Activated T-cell treated with anti-CD3 and anti-CD28 coated beads, Interleukin-2, amount 50 U/mL, for 1 hour (primary cell): ENCODE results near the gene PPP2R2B.

Experiments used
- DNase-seq: peaks from one replicate; pipeline ENCODE4 v3.0.0-alpha.2; 2020

Gene PPP2R2B

DNA sequence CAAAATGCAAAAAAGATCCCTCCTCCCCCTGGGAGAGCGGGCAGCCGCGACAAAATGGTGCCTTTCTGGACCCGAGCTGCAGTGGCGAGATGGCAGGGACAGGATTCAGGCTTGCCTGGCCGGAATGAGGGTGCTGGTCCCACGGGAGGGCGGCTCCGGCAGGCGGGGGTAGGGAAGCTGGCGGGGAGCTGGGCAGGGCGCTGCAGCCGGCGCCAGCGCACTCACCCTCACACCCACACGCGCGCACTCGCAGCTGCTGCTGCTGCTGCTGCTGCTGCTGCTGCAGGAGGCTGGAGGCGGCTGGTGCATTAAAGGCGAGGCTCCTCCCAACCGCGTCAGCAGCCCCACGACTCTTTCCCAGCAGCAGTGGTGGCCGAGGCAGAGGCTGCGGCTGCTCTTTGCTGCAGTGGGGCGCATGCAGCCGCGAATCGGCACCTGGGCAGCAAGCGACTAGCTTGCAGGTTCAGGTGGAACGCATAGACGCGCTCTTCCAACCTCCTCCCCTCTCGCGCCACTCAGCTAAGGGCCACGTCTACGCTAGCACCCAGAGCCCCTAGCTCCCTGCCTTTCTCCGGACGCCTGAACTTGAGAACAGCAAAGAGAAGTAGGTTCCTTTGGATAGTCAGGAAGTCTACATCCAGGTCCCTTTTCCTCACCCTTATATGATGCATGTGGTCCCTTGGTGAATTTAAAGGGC lies at the start of gene PPP2R2B:
PPP2R2B (minus strand) TSS at position 282 of the 697 bp plus-strand sequence.
- peak; percentile 54 for DNase-seq

DNA sequence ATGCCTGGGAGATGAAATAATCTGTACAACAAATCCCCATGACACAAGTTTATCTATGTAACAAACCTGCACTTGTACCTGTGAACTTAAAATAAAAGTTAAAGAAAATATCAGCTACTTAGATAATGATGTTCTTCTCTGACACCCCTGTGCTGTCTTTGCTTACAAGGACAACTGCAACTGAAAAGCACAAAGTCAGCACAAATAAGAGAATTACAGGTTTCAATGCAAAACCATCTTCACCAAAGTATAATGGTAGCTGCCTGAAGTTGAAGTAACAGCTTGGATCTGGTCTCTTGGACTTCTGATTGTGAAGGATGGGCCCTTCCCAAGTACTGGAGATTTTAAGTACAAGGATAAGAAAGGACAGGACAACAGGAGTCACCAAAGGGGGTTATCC lies 45.6 kb upstream of the PPP2R2B start:
- no peak for DNase-seq

DNA sequence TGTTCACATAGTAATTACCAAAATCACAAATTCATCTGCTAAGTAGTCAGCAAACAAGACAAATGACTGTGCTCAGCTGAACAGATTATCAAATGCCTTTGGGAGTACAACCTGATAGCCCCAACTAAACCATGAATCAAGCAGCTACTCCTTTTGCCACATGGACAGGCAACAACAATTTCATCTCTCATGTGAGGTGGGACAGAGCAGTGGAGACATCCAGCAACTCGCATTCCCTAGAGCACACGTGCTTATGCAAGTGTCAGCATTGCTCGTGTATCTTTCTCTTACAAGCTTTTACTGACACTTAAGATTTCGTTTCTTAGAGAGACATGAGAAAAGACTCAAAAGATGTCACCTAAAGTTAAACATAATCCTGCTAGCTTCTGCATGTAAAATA lies 42.7 kb upstream of the PPP2R2B start:
- DNase-seq: no peak

GRCh38 chr5:146920351-146920881 lies 41.9 kb upstream of the PPP2R2B start:
- DNase-seq: no peak

GRCh38 chr5:146919304-146919703 lies 40.7 kb upstream of the PPP2R2B start:
- no peak for DNase-seq

GRCh38 chr5:146917931-146918330 lies 39.4 kb upstream of the PPP2R2B start:
- no peak for DNase-seq

GRCh38 chr5:146912874-146913273 lies 34.3 kb upstream of the PPP2R2B start:
- no peak for DNase-seq

GRCh38 chr5:146910239-146910638 lies 31.7 kb upstream of the PPP2R2B start:
- DNase-seq: no peak

DNA sequence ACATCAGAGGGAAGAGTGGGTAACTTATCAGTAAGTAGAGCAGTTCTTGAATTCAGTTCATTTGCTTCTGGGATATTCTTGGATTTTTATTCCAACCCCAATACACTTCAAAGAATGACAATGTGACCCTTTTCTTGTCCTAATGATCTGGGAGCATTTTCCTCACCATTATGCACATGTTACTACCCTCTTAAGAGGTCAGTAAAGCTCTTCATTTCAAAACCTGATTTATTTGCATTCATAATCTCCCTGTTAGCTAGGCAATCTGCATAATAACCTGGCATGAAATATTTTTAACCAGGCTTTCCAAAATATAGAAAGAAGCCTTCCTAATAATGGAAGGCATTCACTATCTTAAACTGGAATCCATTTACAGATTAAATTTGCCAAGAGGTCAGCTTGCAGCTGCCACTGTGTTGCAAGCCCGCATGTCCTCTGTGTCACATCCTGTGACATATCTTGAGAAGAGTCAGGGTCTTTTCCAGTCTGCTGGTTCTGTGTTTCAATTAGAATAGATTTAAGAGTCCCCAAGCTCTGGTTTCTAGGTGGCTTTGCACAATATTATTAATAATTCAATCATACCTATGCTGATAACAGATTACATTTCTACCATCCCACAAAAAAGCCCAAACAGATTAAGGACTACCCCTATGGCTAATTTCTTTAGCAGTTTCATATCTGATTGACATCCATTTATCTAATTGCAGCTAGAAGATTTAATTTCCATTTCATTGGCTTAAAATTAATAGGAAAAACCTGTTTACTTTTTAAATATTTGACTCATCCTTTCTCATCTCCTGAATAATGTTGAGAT lies 30.9 kb upstream of the PPP2R2B start:
- DNase-seq: no peak

GRCh38 chr5:146906803-146907202 lies 28.2 kb upstream of the PPP2R2B start:
- DNase-seq: no peak

DNA sequence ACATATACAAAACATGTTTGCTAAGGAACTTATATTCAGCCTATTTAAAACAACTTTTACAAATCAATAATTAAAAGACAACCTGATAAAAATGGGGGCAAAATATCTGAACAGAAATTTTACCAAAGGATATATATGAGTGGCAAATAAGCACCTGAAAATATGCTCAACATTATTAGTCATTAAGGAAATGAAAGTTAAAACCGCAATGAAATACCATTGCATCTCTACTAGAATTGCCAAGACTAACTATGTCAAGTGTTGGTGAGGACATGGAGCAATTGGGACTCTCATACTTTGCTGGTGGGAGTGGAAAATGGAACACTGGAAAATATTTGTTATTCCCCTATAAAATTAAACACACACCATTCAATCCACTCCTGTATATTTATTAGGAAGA lies 26.3 kb upstream of the PPP2R2B start:
- no peak for DNase-seq

- DNase-seq: no peak
Measured at GRCh38 chr5:146903789-146904188, 25.2 kb upstream of the PPP2R2B start.

GRCh38 chr5:146902471-146902870 lies 23.9 kb upstream of the PPP2R2B start:
- no peak for DNase-seq

GRCh38 chr5:146897061-146897460 lies 18.5 kb upstream of the PPP2R2B start:
- no peak for DNase-seq

DNA sequence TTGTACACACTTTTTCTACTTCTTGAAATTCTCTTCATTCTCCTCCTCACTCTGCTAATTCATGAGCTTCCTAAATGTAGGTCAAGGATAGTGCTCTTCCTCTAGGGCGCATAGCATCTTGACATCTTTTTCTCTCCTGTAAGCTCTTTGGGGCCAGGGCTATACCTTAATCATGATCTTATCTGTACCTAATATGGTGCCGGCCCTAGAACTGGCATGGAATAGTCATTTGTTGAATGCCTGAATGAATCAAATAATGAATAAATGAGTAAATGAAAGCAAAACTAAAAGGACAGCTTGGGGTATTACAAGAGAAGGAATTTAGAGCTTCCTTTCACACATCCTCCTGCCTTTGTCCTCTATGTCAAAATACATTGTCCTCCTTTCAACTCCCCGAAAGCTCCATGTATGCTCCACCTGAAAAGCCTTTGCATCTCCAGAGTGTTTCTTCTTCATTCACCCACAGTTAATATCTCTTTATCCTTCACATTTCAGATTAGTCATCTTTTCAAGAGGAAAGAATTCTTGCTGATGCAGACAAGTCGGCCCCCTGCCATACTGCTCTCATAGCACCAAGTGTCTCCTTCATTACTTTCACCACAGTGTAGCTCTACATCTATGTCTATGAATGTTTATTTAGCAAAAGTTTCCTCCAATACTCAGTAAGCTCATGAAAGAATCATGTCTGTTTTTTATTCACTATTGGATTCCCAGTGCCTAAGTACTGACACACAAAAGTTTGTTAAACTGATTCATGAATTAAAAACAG lies 16.4 kb upstream of the PPP2R2B start:
- DNase-seq: no peak

- no peak for DNase-seq
Measured at GRCh38 chr5:146893991-146894390, 15.4 kb upstream of the PPP2R2B start.

DNA sequence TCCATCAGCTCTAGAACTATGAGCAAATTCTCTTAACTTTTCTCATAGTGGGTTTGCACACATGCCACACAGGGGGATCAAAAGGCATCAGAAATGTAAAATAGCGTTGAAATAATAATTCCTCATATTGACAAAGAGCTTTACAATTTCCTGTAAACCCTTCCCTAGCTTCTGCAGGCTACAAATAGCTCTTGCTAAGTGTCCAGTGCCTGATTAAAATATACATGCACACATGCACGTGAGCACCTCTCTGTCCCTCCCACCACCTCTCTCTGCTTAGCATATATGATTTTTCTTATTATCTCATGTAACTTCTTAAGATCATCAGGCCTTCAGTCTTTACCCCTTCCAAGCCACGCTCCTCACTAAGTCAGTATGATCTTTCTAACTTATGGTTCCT lies 13.7 kb upstream of the PPP2R2B start:
- DNase-seq: no peak

DNA sequence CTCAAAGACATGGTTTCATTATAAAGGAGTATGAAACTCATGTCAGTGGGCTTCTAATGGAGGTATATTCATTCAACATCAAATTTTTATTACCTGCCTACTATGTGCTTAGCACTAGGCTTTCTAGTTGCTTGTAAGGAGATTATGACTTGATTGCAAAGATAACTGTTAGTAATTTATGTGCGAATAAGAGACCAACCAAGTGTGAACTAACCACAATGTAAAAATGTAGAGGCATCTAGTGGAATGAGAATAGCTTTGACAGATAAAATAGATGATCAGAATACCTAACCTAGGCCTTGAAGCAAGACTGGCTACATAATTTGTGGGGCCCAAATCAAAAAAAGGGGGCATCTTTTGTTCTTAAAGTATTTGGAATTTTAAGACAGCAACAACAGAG lies 13.0 kb upstream of the PPP2R2B start:
- no peak for DNase-seq

DNA sequence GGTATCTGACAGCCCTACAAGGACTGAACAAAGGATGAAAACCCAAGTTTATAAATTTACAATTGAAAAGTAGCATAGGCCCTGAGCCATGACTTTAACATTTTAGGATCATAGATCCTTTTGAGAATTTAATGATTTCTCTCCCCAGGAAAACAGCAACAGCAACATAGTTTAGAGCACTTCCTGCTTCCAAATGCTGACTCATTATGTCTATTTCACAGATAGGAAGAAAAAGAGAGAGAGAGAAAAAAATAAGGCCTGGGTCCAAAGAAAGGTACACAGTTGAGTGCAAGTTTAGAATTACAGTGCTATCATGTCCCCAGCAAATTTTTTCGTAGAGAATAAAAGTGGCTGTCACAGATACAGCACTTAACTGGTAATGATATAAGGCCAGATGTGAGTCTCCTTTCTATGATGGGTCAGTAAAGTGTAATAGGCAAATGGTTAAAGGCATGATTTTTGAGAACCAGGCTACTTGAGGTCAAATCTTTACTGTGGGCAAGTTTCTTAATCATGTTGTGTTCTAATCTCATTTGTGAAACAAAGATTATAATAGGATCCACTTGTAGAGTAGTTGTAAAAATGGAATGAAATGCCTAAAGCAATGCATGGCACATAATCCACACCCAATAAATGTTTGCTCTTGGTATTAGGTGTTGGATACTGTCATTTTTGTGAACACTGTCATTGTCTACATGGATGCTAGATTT lies 12.3 kb upstream of the PPP2R2B start:
- no peak for DNase-seq

DNA sequence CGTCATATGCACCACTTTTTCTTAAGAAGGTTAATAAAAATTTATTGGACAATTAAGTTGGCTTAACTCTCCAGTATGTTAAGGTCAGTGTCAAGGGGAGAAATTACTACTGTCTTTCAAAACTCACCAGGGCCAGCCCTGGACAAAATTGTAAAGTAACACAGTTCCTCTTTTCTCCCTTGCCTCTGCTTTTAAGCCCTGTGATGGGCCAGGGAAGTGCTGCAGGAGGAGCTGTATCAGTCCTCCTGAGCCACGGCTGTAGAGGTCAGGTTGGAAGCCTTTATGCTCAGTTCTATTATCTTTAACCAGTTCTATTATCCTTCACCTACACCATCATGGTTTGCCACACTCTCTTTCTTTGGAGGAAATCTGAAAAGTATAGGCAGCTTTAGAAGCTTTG lies 11.5 kb upstream of the PPP2R2B start:
- DNase-seq: no peak

DNA sequence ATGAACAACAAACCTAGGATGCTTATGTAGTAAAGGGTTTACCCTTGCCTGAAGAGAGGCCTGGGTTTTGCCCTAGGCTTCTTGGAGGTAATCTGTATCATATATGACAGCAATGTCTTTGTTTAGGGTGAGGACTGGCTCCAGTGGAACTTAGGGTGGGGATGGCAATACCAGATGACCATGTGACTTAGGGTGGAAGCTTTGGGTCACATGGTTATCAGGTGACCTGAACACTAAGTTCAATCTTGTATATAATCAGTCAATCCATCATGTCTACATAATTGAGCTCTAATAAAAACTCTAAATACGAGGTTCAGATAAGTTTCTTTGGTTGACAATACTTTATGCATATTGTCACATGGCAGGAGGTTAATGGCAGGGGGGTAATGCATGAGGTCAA lies 10.6 kb upstream of the PPP2R2B start:
- DNase-seq: no peak

DNA sequence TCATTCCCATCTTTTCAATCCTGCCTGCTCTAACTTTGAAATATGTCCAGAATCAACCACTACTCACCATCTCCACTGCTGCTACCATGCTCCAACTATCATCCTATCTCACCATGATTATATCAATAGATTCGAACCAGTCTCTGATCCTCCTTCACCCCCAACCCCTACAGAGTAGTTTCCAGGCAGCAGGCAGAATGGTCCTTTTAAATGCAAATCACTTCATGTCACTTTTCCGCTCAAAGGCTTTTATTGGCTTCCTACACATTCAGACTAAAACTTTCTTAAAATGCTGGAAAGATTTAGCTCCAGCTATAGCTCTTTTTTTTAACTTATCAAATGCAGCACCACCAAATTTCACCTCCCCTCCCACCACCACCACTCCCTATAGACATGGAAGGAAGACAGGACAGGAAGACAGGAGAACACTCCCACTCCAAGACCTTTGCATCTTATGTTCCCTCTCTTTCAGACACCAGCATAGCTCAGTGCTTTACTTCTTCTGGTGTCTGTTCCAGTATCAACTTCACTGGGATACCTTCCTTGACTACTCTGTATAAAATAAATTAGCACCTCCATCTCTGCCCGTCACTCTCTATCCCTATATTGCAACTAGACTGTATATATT lies 9.9 kb upstream of the PPP2R2B start:
- no peak for DNase-seq
